ENCODE results near the gene CCDC83.
"Not testable (repeated sequence)": the region's sequence is repeated elsewhere in the genome, so short reads cannot be mapped to it uniquely, and the experiment has no call there.

CCDC83 gene

DNA sequence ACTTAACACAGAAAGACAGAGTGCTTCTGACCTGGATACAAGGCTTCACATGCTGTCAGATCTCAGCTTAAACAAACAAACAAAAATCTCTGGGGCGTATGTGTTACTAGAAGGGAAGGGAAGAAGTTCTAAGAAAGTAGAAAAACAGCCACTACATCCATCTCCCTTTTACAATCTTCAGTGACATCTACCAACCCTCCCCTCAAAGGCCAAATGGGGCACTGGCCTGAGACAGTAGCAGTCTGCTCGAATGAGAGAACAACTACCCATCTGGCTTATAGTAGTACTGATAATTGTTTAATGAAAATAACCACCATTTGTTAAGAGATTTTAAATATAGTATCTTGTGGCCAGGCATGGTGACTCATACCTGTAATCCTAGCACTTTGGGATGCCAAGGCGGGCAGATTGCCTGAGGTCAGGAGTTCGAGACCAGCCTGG is 29.4 kb downstream of the CCDC83 start:
- in situ Hi-C loops (cut with MboI; ENCODE audit: low sequenced_read_pairs): no loop called here

DNA sequence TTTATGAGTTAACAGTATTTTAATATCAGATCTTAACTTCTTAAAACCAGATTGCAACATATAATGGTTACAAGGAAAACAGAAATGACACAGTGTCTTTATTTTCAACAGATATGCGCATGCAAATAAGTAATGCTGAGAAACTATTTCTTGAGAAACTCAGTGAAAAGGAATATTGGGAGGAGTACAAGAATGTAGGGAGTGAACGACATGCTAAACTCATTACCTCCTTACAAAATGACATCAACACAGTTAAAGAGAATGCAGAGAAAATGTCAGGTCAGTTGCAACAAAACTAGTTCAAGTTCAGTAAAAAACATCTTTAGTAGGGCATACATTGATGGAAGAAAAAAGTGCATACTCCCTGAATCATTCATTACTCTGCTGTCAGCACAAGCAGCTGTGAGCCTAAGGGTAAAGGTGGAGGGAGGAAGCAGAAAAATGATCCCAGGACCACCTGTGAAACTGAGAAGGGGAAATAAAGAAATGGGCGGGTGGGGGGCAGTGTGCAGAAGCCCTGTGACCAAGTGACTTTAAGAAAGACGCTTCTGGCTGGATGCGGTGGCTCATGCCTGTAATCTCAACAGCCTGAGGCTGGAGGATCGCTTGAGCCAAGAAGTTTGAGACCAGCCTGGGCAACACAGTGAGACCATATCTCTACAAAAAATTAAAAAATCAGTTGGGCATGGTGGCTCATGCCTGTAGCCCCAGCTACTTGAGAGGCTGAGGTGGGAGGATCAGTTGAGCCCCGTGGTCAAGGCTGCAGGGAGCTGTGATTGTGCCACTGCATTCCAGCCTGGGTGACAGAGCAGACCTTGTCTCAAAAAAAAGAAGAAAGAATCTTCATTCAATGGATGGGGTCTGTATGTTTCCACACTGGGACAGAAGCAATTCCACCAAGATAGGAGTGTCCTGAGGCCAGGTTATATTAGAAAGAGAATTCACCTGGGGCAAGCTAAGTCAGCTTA is 31.2 kb downstream of the CCDC83 start:
- in situ Hi-C loops (cut with MboI; ENCODE audit: low sequenced_read_pairs): no loop called here

DNA sequence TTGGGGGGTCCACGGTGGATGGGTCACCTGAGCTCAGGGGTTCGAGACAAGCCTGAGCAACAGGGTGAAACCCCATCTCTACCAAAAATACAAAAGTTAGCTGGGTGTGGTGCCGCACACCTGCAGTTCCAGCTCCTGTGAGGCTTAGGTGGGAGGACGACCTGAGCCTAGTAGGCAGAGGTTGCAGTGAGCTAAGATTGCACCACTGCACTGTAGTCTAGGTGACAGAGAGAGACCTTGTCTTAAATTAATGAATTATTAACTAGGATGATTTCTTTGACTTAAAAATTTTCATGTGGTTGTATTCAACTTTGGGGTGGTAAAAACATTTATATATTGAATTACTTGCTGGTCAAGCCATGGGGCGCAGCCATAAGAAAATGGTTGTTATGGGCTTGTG is 33.9 kb downstream of the CCDC83 start:
- in situ Hi-C loops (cut with MboI; ENCODE audit: low sequenced_read_pairs): no loop called here

DNA sequence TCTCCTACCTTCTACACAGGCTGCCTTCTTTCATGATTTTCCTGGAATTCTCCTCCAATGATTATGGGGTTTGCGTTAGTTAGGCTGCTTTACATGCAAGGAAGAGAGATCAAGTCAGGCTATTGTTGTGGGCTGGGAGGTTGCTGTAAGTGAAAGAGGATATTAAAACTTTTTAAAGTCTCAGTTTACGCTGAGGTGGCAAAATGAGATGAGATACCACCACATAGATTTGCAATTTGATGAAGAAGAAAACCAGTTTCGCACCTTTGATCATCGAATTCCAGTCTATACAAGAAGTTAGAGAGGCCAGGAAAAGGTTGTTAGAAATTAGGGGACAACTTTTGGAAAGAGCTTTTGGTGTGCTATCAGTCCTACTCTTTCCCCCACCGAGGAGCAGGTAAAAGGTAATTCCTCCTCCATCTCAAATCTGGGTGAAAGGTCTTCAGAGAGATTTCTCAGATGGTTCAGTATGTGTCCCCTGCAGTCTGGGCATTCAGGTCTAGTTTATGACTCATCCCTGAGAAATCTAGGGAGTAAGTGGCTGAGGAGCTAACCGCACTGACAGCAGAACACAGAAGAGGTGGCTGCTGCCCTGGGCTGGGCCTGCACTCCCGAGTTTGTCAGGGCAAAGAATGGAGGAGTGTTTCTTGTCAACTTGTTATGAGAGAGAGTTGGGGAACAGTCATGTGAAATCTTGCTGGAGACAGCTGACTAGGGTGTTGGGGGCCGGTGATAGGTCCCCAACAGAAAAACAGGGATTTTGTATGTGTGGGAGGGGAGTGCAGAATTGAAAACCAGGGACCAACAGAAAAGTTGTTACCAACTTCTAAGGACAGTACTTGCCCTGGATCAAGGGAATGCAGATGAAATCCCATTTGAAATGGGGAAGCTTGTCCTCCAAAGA is 34.7 kb downstream of the CCDC83 start:
- in situ Hi-C loops (cut with MboI; ENCODE audit: low sequenced_read_pairs): no loop called here

DNA sequence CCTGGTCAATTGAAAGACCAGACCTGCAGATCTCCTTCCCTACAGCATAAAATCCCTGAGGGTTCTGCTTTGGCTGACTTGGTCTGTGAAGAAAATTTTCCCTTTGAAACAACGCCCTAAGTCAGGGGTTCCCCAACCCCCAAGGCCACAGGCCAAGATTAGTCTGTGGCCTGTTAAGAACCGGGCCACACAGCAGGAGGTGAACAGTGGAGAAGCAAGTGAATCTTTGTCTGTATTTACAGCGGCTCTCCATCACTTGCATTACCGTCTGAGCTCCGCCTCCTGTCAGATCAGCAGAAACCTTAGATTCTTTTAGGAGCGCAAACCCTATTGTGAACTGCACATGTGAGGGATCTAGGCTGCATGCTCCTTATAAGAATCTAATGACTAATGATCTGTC is 38.2 kb downstream of the CCDC83 start:
- in situ Hi-C loops (cut with MboI; ENCODE audit: low sequenced_read_pairs): no loop called here

DNA sequence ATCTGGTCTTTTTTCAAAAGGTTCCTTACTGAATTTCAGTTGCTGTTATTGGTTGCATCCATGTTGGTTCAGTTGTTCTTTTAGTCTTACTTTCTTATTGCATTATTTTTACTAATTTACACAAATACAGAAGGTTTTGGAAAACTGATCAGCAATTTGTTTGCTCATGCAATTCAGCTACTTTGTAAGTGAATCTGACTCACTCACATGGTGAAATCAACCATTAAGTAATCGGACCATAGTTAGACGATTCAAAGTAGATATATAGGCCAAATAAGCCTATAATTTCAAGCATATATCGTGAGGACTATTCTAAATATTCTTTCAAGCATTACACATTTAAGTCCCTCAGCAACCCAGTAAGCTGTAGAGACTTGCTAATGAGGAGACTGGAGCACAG is 41.7 kb downstream of the CCDC83 start:
- in situ Hi-C loops (cut with MboI; ENCODE audit: low sequenced_read_pairs): no loop called here

DNA sequence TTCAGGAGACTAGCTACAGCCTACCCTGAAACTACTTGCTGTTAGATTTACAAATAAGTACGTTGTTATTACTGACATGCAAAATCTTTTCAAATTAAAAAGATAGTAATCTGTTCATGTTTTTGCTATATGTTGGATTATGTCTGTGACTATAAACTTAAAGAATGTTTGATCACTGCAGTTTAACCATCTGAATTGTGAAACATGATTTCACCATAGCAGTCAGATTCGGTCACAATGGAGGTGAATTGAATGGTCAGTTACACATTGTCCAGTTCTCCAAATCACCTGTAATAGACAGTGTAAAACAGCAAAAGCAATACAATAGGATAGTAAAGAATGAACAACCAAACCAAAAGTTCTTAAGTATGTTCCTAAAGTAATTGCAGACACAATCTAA is 43.3 kb downstream of the CCDC83 start:
- in situ Hi-C loops (cut with MboI; ENCODE audit: low sequenced_read_pairs): no loop called here

DNA sequence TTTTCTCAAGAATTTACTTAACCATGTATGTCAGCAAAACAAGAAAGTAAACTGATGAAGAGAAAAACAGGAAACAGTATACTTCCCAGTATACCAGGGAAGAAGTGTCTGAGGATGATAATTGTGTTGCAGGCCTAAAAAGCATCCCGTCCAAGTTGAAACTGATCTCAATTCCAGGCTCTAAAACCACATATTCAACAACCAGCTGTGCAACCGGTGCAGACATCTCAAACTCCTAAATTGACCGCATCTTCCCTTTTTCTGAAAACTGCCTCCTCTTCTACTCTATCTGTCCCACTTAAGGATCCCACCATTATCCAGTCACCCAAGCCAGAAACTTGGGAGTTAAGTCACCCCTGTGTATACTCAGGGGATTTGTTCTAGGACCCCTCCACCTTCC is 47.2 kb downstream of the CCDC83 start:
- in situ Hi-C loops (cut with MboI; ENCODE audit: low sequenced_read_pairs): no loop called here

DNA sequence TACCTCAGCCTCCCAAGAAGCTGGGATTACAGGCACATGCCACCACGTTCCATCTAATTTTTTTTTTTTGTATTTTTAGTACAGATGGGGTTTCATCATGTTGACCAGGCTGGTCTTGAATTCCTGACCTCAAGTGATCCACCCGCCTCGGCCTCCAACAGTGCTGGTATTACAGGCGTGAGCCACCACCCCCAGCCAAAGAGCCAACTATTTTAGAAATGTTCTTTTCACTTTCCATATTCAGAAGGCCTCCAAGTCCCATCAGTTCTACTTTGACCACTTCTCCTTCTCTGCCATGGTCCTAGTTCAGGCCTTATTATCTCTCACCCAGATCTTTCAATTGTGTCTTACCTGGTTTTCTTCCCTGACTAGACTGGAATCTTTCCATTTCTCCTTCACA is 48.2 kb downstream of the CCDC83 start:
- in situ Hi-C loops (cut with MboI; ENCODE audit: low sequenced_read_pairs): no loop called here

DNA sequence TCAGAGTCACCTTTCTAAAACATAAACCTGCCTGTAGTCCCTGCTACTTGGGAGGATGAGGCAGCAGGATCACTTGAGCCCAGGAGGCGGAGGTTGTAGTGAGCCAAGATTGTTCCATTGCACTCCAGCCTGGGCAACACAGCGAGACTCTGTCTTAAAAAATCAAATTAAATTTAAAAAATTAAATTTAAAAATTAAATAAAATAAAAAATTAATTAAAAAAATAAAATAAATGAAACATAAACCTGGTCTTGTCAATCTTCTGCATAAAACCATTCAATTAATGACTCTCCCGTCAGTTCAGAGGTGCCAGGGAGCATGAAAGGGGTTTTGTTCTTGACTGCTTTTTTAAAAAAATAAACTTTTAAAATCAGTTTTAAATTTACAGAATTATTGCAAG is 48.6 kb downstream of the CCDC83 start:
- in situ Hi-C loops (cut with MboI; ENCODE audit: low sequenced_read_pairs): no loop called here

DNA sequence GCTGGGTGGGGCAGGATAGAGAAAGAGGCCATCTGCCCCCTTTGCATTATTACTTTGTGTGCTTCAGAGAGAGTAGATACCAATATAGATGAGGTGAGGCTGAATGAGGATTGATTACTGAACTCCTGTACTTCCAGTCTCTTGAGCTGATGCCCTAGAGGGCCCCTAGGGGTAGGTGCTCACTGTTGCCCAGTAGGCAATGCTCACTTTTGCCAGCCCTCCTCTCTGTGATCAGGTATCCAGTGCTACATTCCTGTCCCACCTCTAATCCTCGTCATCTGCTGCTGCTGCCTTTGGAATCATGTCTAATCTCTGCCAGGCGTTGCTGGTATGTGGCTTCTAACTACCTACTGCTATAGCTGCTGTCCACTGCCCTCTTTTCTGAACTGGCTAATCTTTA is 57.2 kb downstream of the CCDC83 start:
- in situ Hi-C loops (cut with MboI; ENCODE audit: low sequenced_read_pairs): no loop called here

DNA sequence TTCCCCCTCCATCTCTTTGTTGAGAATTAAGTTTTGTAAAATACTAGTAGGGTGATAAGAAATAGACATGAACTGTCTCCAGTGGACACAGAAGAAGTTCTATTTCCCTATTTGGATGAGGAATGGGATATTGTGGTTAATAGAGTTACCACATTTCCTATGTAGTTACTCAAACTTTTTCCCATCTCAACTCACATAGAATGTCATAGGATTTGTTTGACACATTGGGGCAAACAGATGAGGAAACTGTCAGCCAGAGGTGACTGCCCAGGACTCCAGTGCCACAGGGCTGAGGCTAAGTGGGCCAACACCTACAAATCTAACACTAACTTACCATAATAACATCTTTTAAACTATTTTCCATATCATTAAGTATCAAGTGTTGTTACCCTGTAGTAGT is 58.3 kb downstream of the CCDC83 start:
- in situ Hi-C loops (cut with MboI; ENCODE audit: low sequenced_read_pairs): no loop called here

DNA sequence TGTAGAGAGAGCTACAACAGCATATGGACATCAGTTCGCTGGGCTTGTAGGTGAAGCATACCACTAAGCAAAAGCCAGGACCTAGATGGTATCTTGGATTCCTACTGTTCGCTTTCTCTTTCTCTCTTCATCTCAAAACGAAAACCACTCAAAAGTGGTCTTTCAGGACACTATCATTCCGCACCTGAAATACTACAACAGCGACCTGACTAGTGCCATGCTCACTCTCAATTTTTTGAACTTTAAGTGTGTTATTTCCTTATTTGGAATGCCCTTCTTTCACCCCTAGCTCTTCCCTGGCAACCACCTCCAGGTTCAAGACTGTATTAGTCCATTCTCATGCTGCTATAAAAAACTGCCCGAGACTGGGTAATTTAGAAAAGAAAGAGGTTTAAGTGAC is 59.2 kb downstream of the CCDC83 start:
- in situ Hi-C loops (cut with MboI; ENCODE audit: low sequenced_read_pairs): no loop called here

DNA sequence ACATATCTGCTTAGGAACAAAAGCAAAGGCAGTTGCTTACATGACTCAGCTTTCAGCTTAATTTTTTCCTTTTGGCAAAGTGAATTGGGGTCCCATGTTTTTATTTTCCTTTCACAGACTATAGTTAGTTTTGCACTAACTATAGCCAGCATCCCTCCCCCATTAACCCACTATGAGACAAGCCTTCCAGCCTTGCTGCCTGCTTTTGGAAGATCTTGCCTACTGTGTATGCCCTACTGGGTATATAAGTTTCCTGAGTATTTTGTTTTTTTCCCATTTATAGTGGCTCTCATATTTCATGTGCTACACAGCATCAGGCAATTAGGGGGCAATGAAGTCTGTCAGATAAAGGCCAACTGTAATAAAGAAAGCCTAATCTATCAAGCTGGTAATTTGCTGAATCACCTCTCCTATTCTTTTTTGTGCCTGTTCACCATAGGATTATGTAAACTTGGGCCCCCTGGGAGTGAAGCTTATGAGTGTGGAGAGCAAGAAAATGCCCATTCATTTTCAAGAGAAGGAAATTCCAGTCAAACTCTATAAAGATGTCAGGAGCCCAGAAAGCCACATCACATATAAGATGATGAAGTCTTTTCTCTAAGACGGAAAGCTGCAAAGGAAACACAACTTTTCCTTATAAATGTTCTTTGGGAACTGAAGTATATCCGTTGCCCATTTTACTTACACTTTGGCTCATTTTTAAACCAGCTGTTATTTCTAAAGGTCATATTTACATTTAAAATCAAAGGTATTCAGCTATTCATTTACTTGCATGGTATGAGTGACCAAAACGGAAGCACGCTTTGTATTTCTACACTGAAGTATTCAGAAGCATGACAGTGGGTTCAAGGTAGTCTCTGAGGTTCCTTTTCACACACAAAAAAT is 64.0 kb downstream of the CCDC83 start:
- in situ Hi-C loops (cut with MboI; ENCODE audit: low sequenced_read_pairs): no loop called here

DNA sequence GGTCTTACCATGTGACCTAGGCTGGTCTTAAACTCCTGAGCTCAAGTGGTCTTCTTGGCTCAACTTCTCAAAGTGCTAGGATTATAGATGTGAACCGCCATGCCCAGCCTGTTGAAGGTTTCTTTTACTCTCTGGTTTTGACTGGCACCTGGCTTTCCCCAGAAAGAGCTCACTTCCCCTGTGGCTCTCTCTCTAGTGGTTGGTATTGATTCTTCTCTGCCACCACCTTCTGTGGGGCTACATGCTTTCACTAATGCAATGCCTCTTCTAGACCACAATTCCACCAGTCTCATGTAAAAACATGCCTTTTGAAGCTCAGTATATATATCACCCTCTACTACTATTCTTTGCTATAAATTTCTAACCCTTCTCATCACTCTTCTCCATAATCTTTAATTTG is 67.2 kb downstream of the CCDC83 start:
- in situ Hi-C loops (cut with MboI; ENCODE audit: low sequenced_read_pairs): no loop called here

DNA sequence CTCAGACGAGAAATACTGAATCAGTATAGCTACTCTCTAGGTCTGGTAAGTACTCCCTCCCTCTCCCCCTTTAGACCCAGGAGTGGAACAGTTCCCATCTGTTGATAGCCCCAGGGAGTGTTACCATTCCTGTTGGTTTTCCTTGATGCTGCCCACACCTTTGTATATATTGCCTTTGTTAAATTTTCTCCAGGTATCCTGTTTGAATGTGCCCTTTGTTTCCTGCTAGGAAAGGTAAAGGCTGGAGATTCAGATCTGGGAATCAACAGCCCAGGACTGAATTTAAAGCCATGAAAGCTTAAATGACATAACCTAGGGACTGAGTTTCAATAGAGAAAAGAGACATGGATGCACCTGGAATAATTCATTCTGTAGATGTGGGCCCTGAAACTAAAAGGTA is 68.3 kb downstream of the CCDC83 start:
- in situ Hi-C loops (cut with MboI; ENCODE audit: low sequenced_read_pairs): no loop called here

DNA sequence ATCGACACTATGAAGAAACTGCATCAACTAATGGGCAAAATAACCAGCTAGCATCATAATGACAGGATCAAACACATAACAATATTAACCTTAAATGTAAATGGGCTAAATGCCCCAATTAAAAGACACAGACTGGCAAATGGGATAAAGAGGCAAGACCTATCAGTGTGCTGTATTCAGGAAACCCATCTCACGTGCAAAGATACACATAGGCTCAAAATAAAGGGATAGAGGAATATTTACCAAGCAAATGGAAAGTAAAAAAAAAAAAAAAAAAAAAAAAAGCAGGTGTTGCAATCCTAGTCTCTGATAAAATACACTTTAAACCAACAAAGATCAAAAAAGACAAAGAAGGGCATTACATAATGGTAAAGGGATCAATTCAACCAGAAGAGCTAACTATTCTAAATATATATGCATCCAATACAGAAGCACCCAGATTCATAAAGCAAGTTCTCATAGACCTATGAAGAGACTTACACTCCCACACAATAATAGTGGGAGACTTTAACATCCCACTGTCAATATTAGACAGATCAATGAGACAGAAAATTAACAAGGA is 71.6 kb downstream of the CCDC83 start:
- in situ Hi-C loops (cut with MboI; ENCODE audit: low sequenced_read_pairs): not testable (repeated sequence)

DNA sequence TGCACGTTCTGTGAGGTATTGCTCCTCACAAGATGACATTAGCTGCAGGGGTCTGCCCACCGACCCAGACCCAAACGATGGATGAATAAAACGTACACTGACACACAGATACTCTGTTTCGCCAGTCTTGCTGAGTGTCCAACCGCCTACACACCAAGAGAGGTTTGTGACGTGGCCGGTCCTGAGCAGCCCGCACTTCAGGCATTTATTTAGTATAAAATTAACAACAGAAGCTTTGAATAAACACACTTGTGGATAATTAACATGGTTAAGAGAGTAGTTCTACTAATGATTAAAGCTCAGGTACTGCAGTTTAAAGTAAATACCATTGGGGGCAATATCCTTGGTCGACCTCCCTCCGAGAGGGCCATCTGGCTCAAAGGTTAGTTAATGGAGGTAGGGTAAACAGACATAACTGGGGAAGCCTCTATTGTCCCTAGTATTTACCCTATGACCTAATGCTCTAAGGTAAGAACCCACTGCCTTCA is 75.7 kb downstream of the CCDC83 start:
- in situ Hi-C loops (cut with MboI; ENCODE audit: low sequenced_read_pairs): no loop called here

DNA sequence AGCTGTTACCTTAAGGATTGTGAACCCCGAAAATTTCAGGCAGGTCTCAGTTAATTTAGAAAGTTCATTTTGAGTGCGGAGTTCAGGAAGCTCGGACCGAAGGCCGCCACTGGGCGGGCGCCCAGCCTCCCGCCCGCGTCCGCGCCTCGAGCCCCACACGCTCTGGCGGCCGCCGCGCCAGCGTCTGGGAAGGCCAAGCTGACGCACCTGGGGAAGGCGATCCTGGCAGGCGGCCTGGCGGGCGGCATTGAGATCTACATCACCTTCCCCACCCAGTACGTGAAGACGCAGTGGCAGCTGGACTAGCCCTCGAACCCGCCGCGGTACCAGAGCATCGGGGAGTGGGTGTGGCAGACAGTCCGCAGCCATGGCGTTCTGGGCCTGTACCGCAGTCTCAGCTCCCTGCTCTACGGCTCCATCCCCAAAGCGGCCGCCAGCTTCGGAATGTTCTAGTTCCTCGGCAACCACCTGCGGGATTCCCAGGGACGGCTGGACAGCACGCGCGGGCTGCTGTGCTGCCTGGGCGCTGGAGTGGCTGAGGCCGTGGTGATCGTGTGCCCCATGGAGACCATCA is 79.5 kb downstream of the CCDC83 start:
- in situ Hi-C loops (cut with MboI; ENCODE audit: low sequenced_read_pairs): no loop called here

DNA sequence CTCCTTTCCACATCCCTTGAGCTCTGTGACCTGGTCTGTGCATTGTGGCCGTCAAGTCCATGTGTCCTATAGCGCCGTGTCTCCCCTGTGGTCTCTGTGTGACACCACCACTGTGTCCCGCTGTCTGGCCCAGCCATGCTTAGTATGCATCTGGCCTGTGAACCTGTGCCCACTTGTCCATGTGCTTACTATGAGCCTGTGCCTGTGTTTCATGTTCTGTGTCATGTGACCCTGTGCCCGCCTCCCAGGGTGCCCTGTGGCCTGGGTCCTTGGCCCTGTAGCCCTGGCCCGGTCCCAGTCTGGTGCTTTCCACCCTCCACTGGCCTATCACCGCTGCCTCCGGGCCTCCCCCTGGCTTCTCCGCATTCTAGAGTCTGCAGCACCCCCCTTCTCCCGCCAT is 80.6 kb downstream of the CCDC83 start:
- in situ Hi-C loops (cut with MboI; ENCODE audit: low sequenced_read_pairs): no loop called here

All from HL-60/S4 treated with retinoic acid at 250 ng/mL for 4 days and 3 days (cell line).